Measurements from ENCODE around the gene PDLIM3. TPM values are rescaled to one million over a fixed set of nuclear protein-coding genes. Genes with fewer than 3 reads are reported as not detected.
A peak's percentile ranks its signal among the peaks of the same experiment; 100 is the strongest.

PDLIM3 gene
- total and polyA plus RNA-seq, 2 of the 13 experiments (the other 11 are each of a cell fraction or from before 2014, with no cell fraction given): 5.9 to 14.0 TPM

DNA sequence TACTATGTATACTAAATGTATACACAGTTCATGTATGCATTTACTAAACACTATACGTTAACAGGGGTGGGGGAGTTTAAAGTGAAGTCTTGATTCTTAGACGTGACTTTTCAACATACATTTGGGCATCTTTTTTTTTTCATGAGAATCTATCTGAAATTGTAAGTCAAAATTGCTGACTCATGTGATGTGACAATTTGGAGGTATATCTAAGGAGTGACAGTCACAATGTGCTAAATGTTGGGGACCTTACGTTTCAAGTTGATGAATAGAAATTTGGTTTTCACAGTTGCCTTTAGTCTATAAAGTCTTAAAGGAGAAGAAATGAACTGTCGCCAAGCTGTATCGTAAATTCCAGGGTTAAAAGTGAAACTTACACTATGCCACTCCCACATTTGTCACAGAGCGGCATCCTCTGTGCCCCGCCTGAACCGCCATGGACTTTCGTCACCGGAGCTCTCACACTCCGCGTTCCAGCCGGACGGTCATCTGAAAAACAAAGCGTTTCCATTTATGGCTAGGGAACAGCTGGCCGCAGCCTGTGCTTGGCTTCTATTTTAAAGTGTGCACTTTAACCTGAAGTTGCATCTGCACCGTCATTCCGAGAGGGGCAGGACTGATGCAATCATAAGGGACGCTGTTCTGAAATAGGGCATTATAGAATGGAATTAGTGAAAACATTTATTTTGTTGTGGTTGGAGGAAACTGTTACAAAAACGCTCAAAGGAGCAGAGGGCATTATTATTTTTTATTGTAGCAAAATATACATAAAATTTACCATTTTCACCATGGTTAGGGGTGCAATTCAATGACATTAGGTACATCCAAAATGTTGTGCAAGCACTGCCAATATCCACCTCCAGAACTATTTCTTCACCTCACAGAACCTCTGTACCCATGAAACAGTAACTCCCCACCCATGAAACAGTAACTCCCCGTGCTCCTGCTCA lies 30.9 kb downstream of the PDLIM3 start (continued):
- TF ChIP-seq ZNF883 (CRISPR knock-in tag; IDR thresholded peaks at IDR 0.05; ENCODE audit: not compliant biosample characterization) (no peak), AHR (CRISPR knock-in tag; IDR thresholded peaks at IDR 0.05) (no peak), ZNF672 (CRISPR knock-in tag; IDR thresholded peaks at IDR 0.05) (no peak), KDM6A (CRISPR knock-in tag; IDR thresholded peaks at IDR 0.05; ENCODE audit: low read depth) (peak; percentile 55; the same call in 1 of the 2 replicates), TRIM24 (CRISPR knock-in tag; IDR thresholded peaks at IDR 0.05) (0 out of 2 replicates have a peak, but pooled peaks have one; percentile 25), ZNF746 (CRISPR knock-in tag; IDR thresholded peaks at IDR 0.05) (no peak), ZNF205 (CRISPR knock-in tag; IDR thresholded peaks at IDR 0.05) (no peak), SNAPC2 (CRISPR knock-in tag; IDR thresholded peaks at IDR 0.05) (no peak), RBAK (CRISPR knock-in tag; IDR thresholded peaks at IDR 0.05) (no peak), ZNF34 (CRISPR knock-in tag; IDR thresholded peaks at IDR 0.05; ENCODE audit: borderline replicate concordance) (0 out of 2 replicates have a peak, but pooled peaks have one; percentile 29), MBD4 (IDR thresholded peaks at IDR 0.05; ENCODE audit: borderline replicate concordance, low read length) (no peak), POGZ (CRISPR knock-in tag; IDR thresholded peaks at IDR 0.05) (peak; percentile 87), RAD21 (CRISPR knock-in tag; IDR thresholded peaks at IDR 0.05) (no peak; the same call in 1 of the 2 replicates), CC2D1A (CRISPR knock-in tag; IDR thresholded peaks at IDR 0.05) (no peak), MAFF (IDR thresholded peaks at IDR 0.05; ENCODE audit: low read depth, low read length) (peak; percentile 99), ZNF24 (IDR thresholded peaks at IDR 0.05) (no peak), ZNF136 (CRISPR knock-in tag; IDR thresholded peaks at IDR 0.05; ENCODE audit: low read depth) (no peak), KDM3A (CRISPR knock-in tag; IDR thresholded peaks at IDR 0.05; ENCODE audit: low read depth) (0 out of 2 replicates have a peak, but pooled peaks have one; percentile 47)
- TF ChIP-seq, protein P1, sequence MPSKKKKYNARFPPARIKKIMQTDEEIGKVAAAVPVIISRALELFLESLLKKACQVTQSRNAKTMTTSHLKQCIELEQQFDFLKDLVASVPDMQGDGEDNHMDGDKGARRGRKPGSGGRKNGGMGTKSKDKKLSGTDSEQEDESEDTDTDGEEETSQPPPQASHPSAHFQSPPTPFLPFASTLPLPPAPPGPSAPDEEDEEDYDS (CRISPR knock-in tag; IDR thresholded peaks at IDR 0.05): peak; percentile 46; the same call in 1 of the 2 replicates
- TF ChIP-seq, protein P2, sequence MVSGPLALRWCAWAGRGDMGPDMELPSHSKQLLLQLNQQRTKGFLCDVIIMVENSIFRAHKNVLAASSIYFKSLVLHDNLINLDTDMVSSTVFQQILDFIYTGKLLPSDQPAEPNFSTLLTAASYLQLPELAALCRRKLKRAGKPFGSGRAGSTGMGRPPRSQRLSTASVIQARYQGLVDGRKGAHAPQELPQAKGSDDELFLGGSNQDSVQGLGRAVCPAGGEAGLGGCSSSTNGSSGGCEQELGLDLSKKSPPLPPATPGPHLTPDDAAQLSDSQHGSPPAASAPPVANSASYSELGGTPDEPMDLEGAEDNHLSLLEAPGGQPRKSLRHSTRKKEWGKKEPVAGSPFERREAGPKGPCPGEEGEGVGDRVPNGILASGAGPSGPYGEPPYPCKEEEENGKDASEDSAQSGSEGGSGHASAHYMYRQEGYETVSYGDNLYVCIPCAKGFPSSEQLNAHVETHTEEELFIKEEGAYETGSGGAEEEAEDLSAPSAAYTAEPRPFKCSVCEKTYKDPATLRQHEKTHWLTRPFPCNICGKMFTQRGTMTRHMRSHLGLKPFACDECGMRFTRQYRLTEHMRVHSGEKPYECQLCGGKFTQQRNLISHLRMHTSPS (CRISPR knock-in tag; IDR thresholded peaks at IDR 0.05; ENCODE audit: low read depth): no peak
- TF ChIP-seq, protein P3, sequence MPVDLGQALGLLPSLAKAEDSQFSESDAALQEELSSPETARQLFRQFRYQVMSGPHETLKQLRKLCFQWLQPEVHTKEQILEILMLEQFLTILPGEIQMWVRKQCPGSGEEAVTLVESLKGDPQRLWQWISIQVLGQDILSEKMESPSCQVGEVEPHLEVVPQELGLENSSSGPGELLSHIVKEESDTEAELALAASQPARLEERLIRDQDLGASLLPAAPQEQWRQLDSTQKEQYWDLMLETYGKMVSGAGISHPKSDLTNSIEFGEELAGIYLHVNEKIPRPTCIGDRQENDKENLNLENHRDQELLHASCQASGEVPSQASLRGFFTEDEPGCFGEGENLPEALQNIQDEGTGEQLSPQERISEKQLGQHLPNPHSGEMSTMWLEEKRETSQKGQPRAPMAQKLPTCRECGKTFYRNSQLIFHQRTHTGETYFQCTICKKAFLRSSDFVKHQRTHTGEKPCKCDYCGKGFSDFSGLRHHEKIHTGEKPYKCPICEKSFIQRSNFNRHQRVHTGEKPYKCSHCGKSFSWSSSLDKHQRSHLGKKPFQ (CRISPR knock-in tag; IDR thresholded peaks at IDR 0.05; ENCODE audit: insufficient replicate concordance): peak; percentile 71
- TF ChIP-seq, protein P4, sequence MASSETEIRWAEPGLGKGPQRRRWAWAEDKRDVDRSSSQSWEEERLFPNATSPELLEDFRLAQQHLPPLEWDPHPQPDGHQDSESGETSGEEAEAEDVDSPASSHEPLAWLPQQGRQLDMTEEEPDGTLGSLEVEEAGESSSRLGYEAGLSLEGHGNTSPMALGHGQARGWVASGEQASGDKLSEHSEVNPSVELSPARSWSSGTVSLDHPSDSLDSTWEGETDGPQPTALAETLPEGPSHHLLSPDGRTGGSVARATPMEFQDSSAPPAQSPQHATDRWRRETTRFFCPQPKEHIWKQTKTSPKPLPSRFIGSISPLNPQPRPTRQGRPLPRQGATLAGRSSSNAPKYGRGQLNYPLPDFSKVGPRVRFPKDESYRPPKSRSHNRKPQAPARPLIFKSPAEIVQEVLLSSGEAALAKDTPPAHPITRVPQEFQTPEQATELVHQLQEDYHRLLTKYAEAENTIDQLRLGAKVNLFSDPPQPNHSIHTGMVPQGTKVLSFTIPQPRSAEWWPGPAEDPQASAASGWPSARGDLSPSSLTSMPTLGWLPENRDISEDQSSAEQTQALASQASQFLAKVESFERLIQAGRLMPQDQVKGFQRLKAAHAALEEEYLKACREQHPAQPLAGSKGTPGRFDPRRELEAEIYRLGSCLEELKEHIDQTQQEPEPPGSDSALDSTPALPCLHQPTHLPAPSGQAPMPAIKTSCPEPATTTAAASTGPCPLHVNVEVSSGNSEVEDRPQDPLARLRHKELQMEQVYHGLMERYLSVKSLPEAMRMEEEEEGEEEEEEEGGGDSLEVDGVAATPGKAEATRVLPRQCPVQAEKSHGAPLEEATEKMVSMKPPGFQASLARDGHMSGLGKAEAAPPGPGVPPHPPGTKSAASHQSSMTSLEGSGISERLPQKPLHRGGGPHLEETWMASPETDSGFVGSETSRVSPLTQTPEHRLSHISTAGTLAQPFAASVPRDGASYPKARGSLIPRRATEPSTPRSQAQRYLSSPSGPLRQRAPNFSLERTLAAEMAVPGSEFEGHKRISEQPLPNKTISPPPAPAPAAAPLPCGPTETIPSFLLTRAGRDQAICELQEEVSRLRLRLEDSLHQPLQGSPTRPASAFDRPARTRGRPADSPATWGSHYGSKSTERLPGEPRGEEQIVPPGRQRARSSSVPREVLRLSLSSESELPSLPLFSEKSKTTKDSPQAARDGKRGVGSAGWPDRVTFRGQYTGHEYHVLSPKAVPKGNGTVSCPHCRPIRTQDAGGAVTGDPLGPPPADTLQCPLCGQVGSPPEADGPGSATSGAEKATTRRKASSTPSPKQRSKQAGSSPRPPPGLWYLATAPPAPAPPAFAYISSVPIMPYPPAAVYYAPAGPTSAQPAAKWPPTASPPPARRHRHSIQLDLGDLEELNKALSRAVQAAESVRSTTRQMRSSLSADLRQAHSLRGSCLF (CRISPR knock-in tag; IDR thresholded peaks at IDR 0.05; ENCODE audit: borderline replicate concordance): no peak
